Upper lobe of right lung (tissue), 1 donor: ENCODE measurements around the gene APBB2. TPM values are rescaled to one million over a fixed set of nuclear protein-coding genes. Genes with fewer than 3 reads are reported as not detected.
A peak's percentile ranks its signal among the peaks of the same experiment; 100 is the strongest.

ENCODE experiments used
- ATAC-seq: fragments of 200-7000 bp; cut with Tn5 transposase; one replicate; pipeline ENCODE4 v1.9.1; 2020; ENCODE audit warnings: mild to moderate bottlenecking, moderate library complexity
- DNase-seq: peaks from one replicate; pipeline ENCODE4 v3.0.0-alpha.2; 2020
- H3K27ac ChIP-seq: fragments of 200-600 bp; one replicate; pipeline ENCODE4 v1.8.0; 2022
- H3K27me3 ChIP-seq: fragments of 200-600 bp; one replicate; pipeline ENCODE4 v1.8.0; 2022; ENCODE audit warnings: mild to moderate bottlenecking
- H3K36me3 ChIP-seq: fragments of 200-600 bp; one replicate; pipeline ENCODE4 v1.8.0; 2022
- H3K4me1 ChIP-seq: fragments of 200-600 bp; one replicate; pipeline ENCODE4 v1.8.0; 2022
- H3K4me3 ChIP-seq: fragments of 200-600 bp; one replicate; pipeline ENCODE4 v1.8.0; 2022; ENCODE audit warnings: mild to moderate bottlenecking
- H3K9me3 ChIP-seq: fragments of 200-600 bp; one replicate; pipeline ENCODE4 v1.8.0; 2022
- intact Hi-C: fragments of 100-400 bp; cut with DNase I; formaldehyde crosslinking; loops from one replicate; pipeline ENCODE4 v1.11.0; 2022
- total RNA-seq: library from RNA; stranded (reverse); fragmentation: NEBNext Ultra II Directional; extraction: Animal tissue kit (Norgen Biotek cat#: 25700); gene quantifications from one replicate; pipeline ENCODE4 v1.2.1, GENCODE V29; 2021
- TF ChIP-seq, protein P1 (sequence below): fragments of 200-600 bp; IDR thresholded peaks from one replicate; pipeline ENCODE4 v1.8.0; 2022; ENCODE audit warnings: antibody characterized with exemption
- donor health status: DM: no; HTN: yes; CAD: no; lungs with severe emphysema.

The APBB2 gene
- total RNA-seq, 1 donor from 2014 or later, result 88.2 TPM

DNA sequence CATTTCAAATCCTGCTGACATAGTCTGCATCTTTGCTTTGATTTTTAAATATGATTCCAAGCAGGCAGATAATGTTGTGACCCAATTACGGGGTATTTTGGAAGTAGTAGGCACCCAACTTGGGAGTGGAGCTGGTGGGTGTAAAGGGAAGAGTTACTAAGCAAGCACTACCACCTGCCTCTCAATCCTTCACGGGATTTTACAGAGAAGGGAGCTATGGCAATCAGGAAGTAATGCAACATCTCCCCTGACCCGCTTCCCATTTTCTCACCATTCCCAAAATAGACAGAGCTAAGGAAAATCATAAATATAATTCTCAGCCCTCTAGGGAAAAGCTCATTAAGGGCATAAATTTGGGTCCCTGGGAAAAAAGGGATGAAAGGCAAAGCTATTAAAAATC is 9.2 kb downstream of the APBB2 start:
- peaks cover 55% of the 10 kb centered on the region for H3K4me1 ChIP-seq
- intact Hi-C loops, result no loop called here
- DNase-seq, result no peak

DNA sequence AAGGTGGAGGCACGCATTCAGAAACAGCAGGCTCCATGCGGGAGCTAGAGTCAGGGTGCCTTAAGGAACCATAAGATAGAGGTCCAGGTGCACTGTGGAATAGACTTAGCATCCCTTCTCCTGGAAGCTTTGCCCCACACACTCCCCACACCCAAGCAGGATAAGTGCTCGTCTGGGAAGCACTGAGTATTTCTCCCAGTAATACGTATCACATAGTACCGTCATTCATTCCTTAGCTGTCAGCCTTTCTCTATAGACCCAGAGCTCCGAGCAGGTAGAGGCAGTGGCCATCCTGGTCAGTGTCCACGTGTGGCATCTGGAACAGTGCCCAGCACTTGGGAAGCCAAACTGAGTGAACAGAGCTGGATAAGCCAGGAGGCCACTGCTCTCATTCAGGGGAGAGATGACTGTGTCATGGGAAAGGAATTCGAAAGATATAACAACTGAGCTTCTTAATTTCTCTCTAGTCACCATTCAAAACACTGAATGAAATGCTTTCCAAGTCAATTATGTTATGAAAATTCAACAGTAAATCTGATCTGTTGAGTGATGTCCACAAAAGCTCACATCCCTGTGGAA is 9.9 kb downstream of the APBB2 start:
- Histone ChIP-seq H3K36me3 (no peaks in the 10 kb centered on the region), H3K4me1 (peaks cover 55% of the 10 kb centered on the region), H3K9me3 (no peaks in the 10 kb centered on the region), H3K27me3 (no peaks in the 10 kb centered on the region), H3K4me3 (no peak overlapping the region), H3K27ac (peak overlapping the region; percentile 24)
- TF ChIP-seq, protein P1, sequence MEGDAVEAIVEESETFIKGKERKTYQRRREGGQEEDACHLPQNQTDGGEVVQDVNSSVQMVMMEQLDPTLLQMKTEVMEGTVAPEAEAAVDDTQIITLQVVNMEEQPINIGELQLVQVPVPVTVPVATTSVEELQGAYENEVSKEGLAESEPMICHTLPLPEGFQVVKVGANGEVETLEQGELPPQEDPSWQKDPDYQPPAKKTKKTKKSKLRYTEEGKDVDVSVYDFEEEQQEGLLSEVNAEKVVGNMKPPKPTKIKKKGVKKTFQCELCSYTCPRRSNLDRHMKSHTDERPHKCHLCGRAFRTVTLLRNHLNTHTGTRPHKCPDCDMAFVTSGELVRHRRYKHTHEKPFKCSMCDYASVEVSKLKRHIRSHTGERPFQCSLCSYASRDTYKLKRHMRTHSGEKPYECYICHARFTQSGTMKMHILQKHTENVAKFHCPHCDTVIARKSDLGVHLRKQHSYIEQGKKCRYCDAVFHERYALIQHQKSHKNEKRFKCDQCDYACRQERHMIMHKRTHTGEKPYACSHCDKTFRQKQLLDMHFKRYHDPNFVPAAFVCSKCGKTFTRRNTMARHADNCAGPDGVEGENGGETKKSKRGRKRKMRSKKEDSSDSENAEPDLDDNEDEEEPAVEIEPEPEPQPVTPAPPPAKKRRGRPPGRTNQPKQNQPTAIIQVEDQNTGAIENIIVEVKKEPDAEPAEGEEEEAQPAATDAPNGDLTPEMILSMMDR, result no peak
- intact Hi-C loops, result no loop called here
- ATAC-seq, result peak; percentile 73
- no peak for DNase-seq

More for the DNA sequence above, 9.2 kb downstream of the APBB2 start:
- Histone ChIP-seq H3K36me3 (no peaks in the 10 kb centered on the region), H3K27me3 (no peaks in the 10 kb centered on the region), H3K27ac (peak overlapping the region; percentile 24), H3K9me3 (no peaks in the 10 kb centered on the region), H3K4me3 (no peak overlapping the region)
- ATAC-seq, result no peak
- TF ChIP-seq, protein P1, result no peak

DNA sequence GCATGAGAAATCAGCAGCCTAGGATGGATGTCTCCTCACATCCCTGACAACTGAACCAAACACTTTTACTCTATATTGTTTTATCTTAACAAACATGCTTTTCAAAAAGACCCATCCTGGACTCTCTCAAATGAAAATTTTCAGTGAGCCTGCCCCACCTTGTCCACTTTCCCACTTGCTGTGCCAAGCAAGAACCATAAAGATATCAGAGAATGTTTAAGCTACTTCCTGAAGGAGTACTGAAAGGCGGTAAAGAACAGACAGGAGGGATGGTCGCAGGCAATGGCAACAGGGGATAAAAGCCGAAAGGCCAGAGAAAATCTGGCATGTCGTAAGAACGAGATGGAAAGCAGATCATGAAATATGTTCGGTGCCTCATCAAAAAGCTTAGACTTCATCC is 10.5 kb downstream of the APBB2 start:
- TF ChIP-seq, protein P1, result no peak
- intact Hi-C loops, result no loop called here
- H3K9me3 ChIP-seq, result no peaks in the 10 kb centered on the region
- no peak for DNase-seq
- H3K4me1 ChIP-seq, result peaks cover 54% of the 10 kb centered on the region
- H3K36me3 ChIP-seq, result no peaks in the 10 kb centered on the region
- no peaks in the 10 kb centered on the region for H3K27me3 ChIP-seq
- no peak for ATAC-seq
- H3K4me3 ChIP-seq, result no peak overlapping the region
- H3K27ac ChIP-seq, result peak overlapping the region; percentile 38

DNA sequence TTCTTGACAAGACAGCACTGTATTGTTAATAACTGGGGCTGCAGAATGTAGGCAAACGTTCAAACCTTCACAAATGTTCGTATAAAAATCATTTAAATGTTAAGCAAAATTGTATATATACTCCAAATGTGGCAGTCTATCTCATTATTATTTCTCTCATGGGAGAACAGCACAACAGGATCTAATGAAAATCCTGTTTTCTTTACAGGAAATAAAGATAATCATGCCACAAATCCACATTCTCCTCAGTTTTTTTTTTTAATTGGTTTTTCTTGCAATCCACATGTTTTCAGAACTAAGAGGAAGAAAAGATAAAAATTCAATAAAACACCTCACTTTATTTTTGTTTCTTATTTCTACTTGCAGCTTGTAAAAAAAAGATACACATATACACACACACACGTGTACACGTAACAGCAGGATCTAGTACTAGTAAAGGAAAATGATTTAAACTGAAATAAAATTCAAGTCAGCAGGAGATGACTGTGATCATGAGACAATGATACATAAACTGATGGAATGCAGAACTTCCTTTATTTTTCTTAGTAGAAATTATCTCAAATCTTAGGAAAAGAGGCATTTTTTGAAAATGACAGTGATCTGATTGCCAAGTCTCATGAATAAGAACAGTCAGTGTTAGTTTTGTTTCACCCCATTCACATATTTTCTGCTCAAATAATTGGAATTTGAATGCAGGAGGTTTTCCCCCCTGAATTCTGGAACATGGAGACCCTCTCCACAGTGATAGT is 11.3 kb downstream of the APBB2 start:
- intact Hi-C loops, result no loop called here
- TF ChIP-seq, protein P1, result no peak
- DNase-seq (no peak), ATAC-seq (no peak)
- Histone ChIP-seq H3K9me3 (no peaks in the 10 kb centered on the region), H3K27me3 (no peaks in the 10 kb centered on the region), H3K4me1 (peaks cover 49% of the 10 kb centered on the region), H3K27ac (peak overlapping the region; percentile 38), H3K4me3 (no peak overlapping the region), H3K36me3 (no peaks in the 10 kb centered on the region)

DNA sequence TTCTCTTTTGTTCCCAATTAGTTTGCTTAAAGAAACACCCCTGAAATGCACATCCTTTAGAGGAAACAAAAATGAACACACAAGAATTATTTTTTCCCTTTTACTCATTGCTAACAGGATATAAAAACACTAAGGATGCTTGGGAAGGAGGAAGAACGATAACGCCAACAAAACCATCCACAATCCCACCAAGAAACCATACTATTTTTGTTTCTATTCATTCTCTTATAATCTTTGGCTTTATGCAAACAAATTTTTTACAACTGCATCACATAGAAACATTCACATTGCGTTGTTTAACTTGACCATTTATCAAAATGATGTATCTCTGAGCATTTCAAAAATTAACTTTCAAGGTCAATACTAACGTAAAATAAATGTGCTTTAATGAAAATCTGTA is 12.0 kb downstream of the APBB2 start:
- H3K36me3 ChIP-seq, result no peaks in the 10 kb centered on the region
- H3K9me3 ChIP-seq, result no peaks in the 10 kb centered on the region
- DNase-seq (no peak), ATAC-seq (no peak)
- intact Hi-C loops, result no loop called here
- TF ChIP-seq, protein P1, result no peak
- no peak overlapping the region for H3K4me3 ChIP-seq
- H3K27me3 ChIP-seq, result no peaks in the 10 kb centered on the region
- peaks cover 49% of the 10 kb centered on the region for H3K4me1 ChIP-seq
- peak overlapping the region; percentile 38 for H3K27ac ChIP-seq
